Epithelial cell of prostate (primary cell): ENCODE results near the gene PFKFB1.

Experiments
- DNase-seq: peaks from one replicate; pipeline ENCODE4 v3.0.0-alpha.2; 2011; ENCODE audit warnings: low read depth, low spot score
- H3K27ac ChIP-seq: fragments of 450-650 bp; 2 replicates; pipeline ENCODE4 v1.5.1; 2017; ENCODE audit warnings: mild to moderate bottlenecking

Gene PFKFB1

DNA sequence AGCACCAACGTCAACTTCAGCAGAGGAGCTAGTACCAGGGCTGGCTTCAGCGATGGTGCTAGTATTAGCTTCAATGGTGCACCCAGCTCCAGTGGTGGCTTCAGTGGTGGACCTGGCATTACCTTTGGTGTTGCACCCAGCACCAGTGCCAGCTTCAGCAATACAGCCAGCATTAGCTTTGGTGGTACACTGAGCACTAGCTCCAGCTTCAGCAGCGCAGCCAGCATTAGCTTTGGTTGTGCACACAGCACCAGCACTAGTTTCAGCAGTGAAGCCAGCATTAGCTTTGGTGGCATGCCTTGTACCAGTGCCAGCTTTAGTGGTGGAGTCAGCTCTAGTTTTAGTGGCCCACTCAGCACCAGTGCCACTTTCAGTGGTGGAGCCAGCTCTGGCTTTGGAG, 65.1 kb downstream of the PFKFB1 start:
- no peak for DNase-seq

DNA sequence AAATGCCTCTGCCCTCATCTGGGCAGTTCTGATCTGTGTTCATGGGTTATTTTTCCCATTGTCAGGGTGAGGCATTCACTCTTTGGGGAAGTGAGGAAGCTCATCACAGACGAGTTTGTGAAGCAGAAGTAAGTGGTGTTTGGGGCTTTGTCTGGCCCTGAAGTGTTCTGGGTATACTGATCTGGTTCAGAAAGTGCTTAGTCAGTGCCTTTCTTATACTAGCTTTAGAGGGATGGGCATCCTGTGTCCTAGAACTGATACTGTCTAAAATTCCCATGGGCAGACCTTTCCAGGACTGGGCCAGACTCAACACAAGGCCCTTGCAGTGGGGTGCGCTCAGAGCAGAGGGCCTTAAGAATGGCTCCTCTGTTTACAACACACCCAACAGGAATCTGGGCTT, 67.0 kb downstream of the PFKFB1 start:
- H3K27ac ChIP-seq = no peak overlapping the region

More for the DNA sequence above, 65.1 kb downstream of the PFKFB1 start:
- no peak overlapping the region for H3K27ac ChIP-seq

DNA sequence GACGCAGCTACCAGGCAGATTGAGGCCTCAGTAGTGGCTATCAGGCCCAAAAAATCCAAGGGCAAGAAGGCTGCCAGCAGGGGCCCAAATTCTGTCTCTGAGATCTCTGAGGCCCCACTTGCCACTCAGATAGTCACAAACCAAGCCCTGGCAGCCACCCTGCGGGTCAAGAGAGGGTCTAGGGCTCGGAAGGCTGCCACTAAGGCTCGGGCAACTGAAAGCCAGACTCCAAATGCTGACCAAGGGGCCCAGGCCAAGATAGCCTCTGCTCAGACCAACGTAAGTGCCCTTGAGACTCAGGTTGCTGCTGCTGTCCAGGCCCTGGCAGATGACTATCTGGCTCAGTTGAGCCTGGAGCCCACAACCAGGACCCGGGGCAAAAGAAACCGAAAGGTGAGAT, 70.6 kb downstream of the PFKFB1 start:
- no peak overlapping the region for H3K27ac ChIP-seq
- no peak for DNase-seq

More for the DNA sequence above, 67.0 kb downstream of the PFKFB1 start:
- DNase-seq = no peak

GRCh38 chrX:54922547-54922946, 71.4 kb downstream of the PFKFB1 start:
- no peak overlapping the region for H3K27ac ChIP-seq
- DNase-seq = no peak

GRCh38 chrX:54921427-54922021, 72.5 kb downstream of the PFKFB1 start:
- DNase-seq = no peak
- H3K27ac ChIP-seq = no peak overlapping the region

DNA sequence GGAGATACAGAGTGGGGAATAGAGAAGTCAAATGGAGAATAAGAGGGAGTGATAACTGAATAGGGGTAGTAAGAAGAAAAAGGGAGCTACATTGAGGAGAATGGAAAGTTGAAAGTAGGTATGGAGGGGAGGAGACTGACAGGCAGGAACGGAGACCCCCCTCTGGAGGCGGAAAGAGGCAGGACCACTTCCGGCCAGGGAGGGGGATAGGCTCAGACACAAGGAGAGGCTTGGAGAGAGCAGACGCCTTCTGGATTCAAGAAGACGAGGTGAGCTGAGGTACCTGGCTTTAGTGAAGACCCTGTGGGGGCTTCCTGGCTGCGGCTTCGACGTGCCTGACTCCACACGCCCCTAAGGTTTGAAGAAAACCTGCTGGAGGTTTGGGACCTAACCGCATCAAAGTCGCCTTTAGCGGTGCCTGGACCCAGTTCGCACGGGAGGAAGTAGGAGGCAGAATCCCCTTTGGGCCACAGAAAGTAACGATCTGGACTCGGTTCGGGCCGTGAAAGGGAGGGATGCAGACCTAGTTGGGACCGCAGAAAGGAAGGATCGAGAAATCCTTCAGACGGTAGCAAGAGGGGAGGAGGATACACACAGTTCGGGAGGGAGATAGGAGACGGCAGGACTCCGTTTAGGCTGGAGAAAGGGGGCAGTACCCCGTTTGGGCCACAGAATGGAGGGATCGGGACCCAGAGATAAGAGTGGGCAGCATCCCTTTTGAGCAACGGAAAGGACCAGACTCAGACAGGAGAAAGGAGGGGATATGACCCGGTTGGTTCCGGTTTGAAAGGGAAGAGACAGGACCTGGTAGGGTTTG, 73.2 kb downstream of the PFKFB1 start, which contains the start of gene TRO:
TRO (plus strand) TSS at position 215 of the 817 bp plus-strand sequence. CDS start 1,423 bp downstream, outside the sequence.
- H3K27ac ChIP-seq = no peak within 1 kb of the TSS
- no peak for DNase-seq

- DNase-seq = no peak
Measured at GRCh38 chrX:54909941-54910340, 84.0 kb downstream of the PFKFB1 start.

DNA sequence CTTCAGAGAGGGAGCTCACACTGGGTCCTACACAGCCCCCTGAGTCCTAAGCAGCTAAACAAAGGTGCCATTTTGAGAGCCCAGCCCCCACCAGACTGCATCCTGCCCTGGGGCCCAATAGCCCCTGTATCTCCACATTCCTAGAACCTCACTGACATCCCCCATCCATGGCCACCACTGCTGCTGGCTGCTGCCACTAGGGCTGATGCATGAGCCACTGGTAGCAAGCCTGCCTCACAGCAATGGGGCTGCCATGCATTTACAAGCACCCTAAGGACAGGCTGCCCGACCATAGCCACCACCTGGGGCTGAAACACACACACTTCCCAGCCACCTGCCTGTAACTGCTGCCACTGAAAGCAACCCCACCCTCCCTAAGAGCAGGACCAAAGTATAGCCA, 99.8 kb downstream of the PFKFB1 start:
- no peak overlapping the region for H3K27ac ChIP-seq

More at GRCh38 chrX:54909941-54910340, 84.0 kb downstream of the PFKFB1 start:
- H3K27ac ChIP-seq = no peak overlapping the region

GRCh38 chrX:54891573-54891972, 102.4 kb downstream of the PFKFB1 start:
- H3K27ac ChIP-seq = no peak overlapping the region
- DNase-seq = no peak

More for the DNA sequence above, 99.8 kb downstream of the PFKFB1 start:
- DNase-seq = no peak

- no peak overlapping the region for H3K27ac ChIP-seq
- no peak for DNase-seq
Measured at GRCh38 chrX:54885740-54886139, 108.2 kb downstream of the PFKFB1 start.
